ENCODE data around the gene HIPK1. TPM values are rescaled to one million over a fixed set of nuclear protein-coding genes. Genes with fewer than 3 reads are reported as not detected.

HIPK1 gene
- total RNA-seq, 1 experiment from 2014 or later: 48.2 TPM

DNA sequence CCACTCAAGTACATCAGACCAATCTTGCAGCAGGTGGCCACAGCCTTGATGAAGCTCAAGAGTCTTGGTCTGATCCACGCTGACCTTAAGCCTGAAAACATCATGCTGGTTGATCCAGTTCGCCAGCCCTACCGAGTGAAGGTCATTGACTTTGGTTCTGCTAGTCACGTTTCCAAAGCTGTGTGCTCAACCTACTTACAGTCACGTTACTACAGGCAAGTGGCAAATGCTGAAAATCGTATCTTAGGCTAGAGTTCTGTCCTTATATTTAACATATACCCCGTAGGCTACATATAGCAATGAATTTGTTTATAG, 12.1 kb downstream of the HIPK1 start:
- H3K27me3 Mint-ChIP-seq (ENCODE audit: insufficient read depth, unreplicated experiment): no peaks in the 10 kb centered on the region
- intact Hi-C loops (cut with micrococcal nuclease; ENCODE audit: unreplicated experiment): no loop called here
- no peaks in the 10 kb centered on the region for H3K9me3 Mint-ChIP-seq (ENCODE audit: unreplicated experiment)
- peaks cover 32% of the 10 kb centered on the region for H3K36me3 Mint-ChIP-seq (ENCODE audit: insufficient read depth, unreplicated experiment)
- Histone ChIP-seq H3K4me1 (peaks cover 12% of the 10 kb centered on the region; the same call in 1 of the 2 replicates), H3K36me3 (ENCODE audit: control insufficient read depth, insufficient read depth, low read length) (no peaks in the 10 kb centered on the region; the same call in 1 of the 2 replicates), H3K27me3 (replicated peaks; ENCODE audit: control insufficient read depth, insufficient read depth, low read length) (no peaks in the 10 kb centered on the region), H3K4me3 (ENCODE audit: low read depth, low read length) (no peak overlapping the region), H3K9me3 (no peaks in the 10 kb centered on the region)
- BruUV-seq (replicated peaks): no TSS peak
- ChIA-PET POLR2A (no interaction called here), CTCF (no interaction called here)
- TF ChIP-seq, protein P1, sequence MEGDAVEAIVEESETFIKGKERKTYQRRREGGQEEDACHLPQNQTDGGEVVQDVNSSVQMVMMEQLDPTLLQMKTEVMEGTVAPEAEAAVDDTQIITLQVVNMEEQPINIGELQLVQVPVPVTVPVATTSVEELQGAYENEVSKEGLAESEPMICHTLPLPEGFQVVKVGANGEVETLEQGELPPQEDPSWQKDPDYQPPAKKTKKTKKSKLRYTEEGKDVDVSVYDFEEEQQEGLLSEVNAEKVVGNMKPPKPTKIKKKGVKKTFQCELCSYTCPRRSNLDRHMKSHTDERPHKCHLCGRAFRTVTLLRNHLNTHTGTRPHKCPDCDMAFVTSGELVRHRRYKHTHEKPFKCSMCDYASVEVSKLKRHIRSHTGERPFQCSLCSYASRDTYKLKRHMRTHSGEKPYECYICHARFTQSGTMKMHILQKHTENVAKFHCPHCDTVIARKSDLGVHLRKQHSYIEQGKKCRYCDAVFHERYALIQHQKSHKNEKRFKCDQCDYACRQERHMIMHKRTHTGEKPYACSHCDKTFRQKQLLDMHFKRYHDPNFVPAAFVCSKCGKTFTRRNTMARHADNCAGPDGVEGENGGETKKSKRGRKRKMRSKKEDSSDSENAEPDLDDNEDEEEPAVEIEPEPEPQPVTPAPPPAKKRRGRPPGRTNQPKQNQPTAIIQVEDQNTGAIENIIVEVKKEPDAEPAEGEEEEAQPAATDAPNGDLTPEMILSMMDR (IDR thresholded peaks at IDR 0.05; ENCODE audit: insufficient read depth in 1 of 2, low read depth in 1 of 2, low read length in 1 of 2, severe bottlenecking in 1 of 2, unreplicated experiment in 1 of 2): no peak
- peaks cover 11% of the 10 kb centered on the region for H3K4me1 Mint-ChIP-seq (ENCODE audit: low read depth, unreplicated experiment)
- no peak overlapping the region for H3K27ac Mint-ChIP-seq (ENCODE audit: unreplicated experiment)
- no peak for DNase-seq
- no peak overlapping the region for H3K4me3 Mint-ChIP-seq (ENCODE audit: unreplicated experiment)

DNA sequence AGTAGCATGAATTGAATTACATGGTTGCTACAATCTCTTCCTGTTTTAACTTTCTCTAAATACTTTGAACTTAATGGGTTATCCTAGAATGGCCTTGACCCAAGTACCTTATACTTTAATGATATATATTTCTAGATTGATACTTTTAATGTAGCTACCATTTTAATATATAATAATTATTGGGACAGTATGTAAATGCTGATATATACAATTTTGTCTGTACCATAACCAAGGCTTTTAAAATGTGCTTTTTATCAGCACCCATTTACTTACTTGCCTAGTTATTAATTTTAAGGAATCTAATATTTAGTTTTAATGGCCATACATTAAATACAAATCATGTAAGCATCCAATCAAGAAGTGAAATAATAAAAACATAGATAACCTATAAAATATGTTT, 13.4 kb downstream of the HIPK1 start:
- CTCF ChIA-PET: no interaction called here
- no peaks in the 10 kb centered on the region for H3K27me3 ChIP-seq (replicated peaks; ENCODE audit: control insufficient read depth, insufficient read depth, low read length)
- H3K36me3 ChIP-seq (ENCODE audit: control insufficient read depth, insufficient read depth, low read length): no peaks in the 10 kb centered on the region; the same call in 1 of the 2 replicates
- no peak for DNase-seq
- no peak overlapping the region for H3K4me3 ChIP-seq (ENCODE audit: low read depth, low read length)
- H3K9me3 ChIP-seq: no peaks in the 10 kb centered on the region
- Mint-ChIP-seq H3K27ac (ENCODE audit: unreplicated experiment) (no peak overlapping the region), H3K4me3 (ENCODE audit: unreplicated experiment) (no peak overlapping the region), H3K27me3 (ENCODE audit: insufficient read depth, unreplicated experiment) (no peaks in the 10 kb centered on the region), H3K4me1 (ENCODE audit: low read depth, unreplicated experiment) (peaks cover 15% of the 10 kb centered on the region), H3K36me3 (ENCODE audit: insufficient read depth, unreplicated experiment) (peaks cover 33% of the 10 kb centered on the region), H3K9me3 (ENCODE audit: unreplicated experiment) (no peaks in the 10 kb centered on the region)
- BruUV-seq (replicated peaks): no TSS peak
- intact Hi-C loops (cut with micrococcal nuclease; ENCODE audit: unreplicated experiment): no loop called here
- peaks cover 23% of the 10 kb centered on the region for H3K4me1 ChIP-seq
- POLR2A ChIA-PET: no interaction called here
- TF ChIP-seq, protein P1 (IDR thresholded peaks at IDR 0.05; ENCODE audit: insufficient read depth in 1 of 2, low read depth in 1 of 2, low read length in 1 of 2, severe bottlenecking in 1 of 2, unreplicated experiment in 1 of 2): no peak

DNA sequence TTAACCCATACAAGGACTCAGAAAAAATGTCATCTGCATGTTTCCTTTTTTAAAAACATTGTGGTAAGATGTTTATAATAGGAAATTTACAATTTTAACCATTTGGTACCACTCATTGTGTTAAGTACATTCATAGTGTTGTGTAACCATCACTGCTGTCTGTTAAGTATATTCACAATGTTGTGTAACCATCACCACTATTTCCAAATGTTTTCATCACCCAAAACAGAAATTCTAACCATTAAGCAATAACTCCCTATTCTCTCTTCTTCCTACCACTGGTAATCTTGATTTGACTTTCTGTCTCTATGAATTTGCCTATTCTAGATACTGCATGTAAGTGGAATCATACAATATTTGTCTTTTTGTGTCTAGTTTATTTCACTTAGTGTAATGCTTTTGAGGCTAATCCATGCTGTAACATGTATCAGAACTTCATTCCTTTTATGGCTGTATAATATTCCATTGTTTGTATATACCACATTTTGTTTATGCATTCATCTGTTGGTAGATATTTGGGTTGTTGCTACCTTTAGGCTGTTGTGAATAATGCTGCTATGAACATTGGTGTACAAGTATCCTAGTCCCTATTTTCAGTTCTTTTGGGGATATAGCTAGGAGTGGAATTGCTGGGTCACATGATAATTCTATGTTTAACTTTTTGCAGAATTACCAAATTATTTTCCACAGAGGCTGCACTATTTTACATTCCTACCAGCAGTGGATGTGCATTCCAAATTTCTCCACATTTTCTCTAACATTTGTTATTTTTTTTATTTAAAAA, 14.1 kb downstream of the HIPK1 start:
- intact Hi-C loops (cut with micrococcal nuclease; ENCODE audit: unreplicated experiment): no loop called here
- no peak overlapping the region for H3K4me3 Mint-ChIP-seq (ENCODE audit: unreplicated experiment)

More for the DNA sequence above, 14.1 kb downstream of the HIPK1 start:
- no peak overlapping the region for H3K4me3 ChIP-seq (ENCODE audit: low read depth, low read length)
- TF ChIP-seq, protein P1 (IDR thresholded peaks at IDR 0.05; ENCODE audit: insufficient read depth in 1 of 2, low read depth in 1 of 2, low read length in 1 of 2, severe bottlenecking in 1 of 2, unreplicated experiment in 1 of 2): no peak
- Mint-ChIP-seq H3K36me3 (ENCODE audit: insufficient read depth, unreplicated experiment) (peaks cover 33% of the 10 kb centered on the region), H3K9me3 (ENCODE audit: unreplicated experiment) (no peaks in the 10 kb centered on the region), H3K4me1 (ENCODE audit: low read depth, unreplicated experiment) (peaks cover 17% of the 10 kb centered on the region), H3K27ac (ENCODE audit: unreplicated experiment) (no peak overlapping the region), H3K27me3 (ENCODE audit: insufficient read depth, unreplicated experiment) (no peaks in the 10 kb centered on the region)
- H3K9me3 ChIP-seq: no peaks in the 10 kb centered on the region
- H3K36me3 ChIP-seq (ENCODE audit: control insufficient read depth, insufficient read depth, low read length): no peaks in the 10 kb centered on the region; the same call in 1 of the 2 replicates
- ChIA-PET CTCF (no interaction called here), POLR2A (no interaction called here)
- peaks cover 30% of the 10 kb centered on the region for H3K4me1 ChIP-seq
- no peak for DNase-seq
- BruUV-seq (replicated peaks): no TSS peak
- H3K27me3 ChIP-seq (replicated peaks; ENCODE audit: control insufficient read depth, insufficient read depth, low read length): no peaks in the 10 kb centered on the region

Measured in Caco-2 (cell line).